CD4-positive, alpha-beta T cell treated with Interleukin-6 for 4 hours (primary cell): ENCODE measurements around the gene CTBP2.

Experiments
- DNase-seq: peaks from one replicate; pipeline ENCODE4 v3.0.0-alpha.2; 2020; ENCODE audit warnings: mixed read lengths

Gene CTBP2

GRCh38 chr10:125124907-125125306 is 35.5 kb downstream of the CTBP2 start:
- no peak for DNase-seq

DNA sequence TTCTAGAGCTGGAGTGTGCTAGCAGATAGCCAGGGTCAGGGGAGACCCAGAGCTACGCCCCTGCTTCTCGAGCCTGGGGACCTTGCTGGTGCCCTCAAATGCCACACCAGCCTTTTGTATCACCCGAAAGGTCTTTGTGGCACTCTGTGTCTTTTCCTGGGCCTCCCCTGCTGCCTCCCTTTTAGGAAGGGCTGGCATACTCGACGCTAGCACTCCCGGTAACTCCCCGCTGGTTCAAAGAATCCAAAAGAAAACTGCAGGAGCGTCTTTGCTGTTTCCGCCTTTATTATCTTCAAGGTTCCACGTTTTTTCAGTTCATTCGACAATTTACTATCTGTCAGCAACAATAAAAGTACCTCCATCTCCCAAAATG is 36.3 kb downstream of the CTBP2 start:
- no peak for DNase-seq

DNA sequence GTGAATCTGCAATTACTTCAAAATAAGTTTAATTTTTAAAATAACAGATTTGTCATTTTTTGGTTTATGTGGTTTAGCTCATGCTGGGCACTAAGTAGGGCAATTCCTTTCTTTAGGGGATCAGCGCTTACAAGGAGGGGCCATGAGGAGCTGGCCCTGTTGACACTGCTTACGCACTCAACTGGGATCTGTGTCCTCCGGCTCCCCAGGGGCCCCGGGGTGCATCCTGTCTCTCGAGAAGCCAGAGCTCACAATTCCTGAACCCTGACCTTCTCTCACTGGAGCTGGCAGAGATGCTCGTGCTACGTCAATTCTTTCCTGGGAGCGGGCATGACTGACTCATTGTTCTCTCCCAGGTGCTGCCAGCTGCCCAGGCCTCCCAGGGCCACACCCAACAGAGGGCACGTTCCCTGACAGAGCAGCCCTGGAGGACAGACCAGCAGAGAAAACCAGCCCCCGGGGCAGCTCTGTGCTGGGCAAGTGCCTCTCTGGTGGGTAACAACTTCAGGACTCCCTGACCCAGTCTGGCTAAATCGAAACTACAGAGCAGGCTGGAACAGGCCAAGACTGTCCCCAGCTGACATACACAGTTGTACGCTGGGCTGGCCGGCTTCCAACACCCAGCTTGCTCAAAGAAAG is 36.8 kb downstream of the CTBP2 start:
- no peak for DNase-seq

DNA sequence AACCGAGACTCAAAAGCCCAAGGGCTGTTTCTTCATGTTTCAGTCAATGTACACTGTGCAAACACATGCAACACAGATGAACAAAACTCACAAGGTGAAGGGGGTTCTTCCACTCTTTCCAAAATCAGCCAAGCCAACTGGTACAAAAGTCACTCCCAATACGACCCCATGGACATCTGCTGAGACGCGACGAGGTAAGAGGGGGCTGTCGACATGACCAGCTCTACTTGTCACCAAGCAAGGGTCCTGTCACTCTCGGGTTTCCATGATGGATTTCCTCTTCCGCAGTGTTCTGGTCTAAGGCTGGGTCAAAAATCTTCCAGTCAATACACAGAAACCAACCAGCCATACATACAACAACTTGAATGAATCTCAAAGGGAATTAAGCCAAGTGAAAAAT is 37.8 kb downstream of the CTBP2 start:
- DNase-seq, result no peak

DNA sequence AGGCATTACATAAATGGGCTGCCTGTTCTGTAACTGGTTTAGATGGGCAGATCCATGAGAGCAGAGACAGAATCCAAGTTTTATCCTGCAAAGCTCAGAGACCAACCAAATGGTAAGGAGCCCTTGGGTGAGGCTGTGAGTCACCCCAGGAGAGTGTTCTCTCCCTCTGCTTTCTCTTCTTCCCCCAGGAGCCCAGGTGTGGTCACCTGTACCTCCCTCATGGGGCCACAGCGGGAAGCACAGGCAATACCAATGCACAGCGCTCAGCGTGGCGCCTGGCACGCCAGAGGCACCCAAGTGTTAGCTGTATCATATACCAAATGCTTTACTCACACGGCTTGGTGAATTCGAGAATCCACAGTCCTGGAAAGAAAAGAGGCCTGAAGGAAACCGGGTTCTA is 39.4 kb downstream of the CTBP2 start:
- DNase-seq, result no peak

GRCh38 chr10:125120053-125120710 is 40.2 kb downstream of the CTBP2 start:
- DNase-seq, result no peak

DNA sequence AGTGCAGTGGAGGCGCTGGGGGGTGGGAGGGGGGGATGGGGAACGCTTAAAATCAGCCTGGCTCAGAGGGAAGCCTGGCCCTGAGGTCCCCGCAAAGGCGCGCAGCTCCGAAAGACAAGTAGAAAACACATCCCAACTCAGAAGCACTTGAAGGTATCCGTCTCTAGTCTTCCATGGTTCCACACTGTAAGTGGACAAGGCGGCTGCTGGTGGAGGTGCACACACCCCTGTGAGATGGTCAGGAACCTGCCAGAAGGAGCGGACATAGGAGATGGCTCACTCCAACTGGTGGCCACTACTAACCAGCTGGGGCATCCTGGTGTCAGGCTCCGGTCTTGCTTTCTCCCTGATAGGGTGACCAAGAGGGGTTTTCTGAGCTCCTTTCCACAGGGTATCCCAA is 41.7 kb downstream of the CTBP2 start:
- no peak for DNase-seq

DNA sequence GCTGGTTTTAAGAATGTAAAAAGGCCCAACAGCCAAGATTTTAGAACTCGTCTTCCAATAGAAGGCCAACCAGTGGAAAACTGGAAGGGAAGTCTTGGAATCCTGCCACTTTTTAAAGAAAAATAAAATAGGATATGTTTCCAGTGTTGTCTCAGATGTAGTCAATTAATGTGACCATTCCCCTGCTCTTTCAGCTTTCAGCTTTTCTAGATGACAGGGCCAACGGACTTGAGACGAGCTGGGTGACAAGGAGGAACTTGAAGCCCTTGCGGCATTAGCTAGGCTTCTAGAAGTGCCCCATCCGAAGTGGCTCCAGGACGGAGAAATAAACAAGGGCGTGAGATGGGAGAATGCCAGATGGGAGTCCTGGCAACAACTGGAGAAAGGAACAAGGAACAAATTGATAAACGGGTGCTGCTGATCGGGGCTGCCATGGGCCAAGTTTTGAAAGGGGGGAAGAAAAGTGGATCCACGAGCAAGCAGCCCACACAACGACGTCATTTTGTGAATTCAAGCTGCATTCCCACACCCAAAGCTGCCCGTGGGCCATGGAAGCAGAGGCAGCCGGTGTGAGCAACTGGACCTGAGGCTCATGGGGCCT is 42.3 kb downstream of the CTBP2 start:
- no peak for DNase-seq

GRCh38 chr10:125116652-125117310 is 43.6 kb downstream of the CTBP2 start:
- no peak for DNase-seq

- DNase-seq, result no peak
These were observed 44.2 kb downstream of the CTBP2 start for GRCh38 chr10:125116041-125116649.

DNA sequence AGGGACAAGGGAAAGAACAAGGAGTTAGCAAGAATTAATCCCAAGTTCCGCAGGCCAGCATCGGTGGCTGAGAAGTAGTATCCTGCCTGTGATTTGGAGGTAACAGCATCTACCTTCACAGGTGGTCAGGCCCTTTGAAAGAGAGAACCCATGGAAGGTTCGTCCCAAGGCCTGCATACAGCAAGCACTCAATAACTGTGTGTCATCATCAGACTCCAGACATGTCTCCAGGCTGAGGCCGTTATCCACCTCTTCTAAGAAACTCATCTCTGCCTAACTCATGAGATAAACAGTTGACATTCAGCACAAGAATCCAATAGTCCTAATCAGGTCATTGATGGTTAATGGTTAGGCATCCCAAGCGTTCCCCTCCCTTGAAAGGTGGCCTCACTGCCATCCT is 45.0 kb downstream of the CTBP2 start:
- no peak for DNase-seq

GRCh38 chr10:125114761-125115391 is 45.5 kb downstream of the CTBP2 start:
- DNase-seq, result no peak

DNA sequence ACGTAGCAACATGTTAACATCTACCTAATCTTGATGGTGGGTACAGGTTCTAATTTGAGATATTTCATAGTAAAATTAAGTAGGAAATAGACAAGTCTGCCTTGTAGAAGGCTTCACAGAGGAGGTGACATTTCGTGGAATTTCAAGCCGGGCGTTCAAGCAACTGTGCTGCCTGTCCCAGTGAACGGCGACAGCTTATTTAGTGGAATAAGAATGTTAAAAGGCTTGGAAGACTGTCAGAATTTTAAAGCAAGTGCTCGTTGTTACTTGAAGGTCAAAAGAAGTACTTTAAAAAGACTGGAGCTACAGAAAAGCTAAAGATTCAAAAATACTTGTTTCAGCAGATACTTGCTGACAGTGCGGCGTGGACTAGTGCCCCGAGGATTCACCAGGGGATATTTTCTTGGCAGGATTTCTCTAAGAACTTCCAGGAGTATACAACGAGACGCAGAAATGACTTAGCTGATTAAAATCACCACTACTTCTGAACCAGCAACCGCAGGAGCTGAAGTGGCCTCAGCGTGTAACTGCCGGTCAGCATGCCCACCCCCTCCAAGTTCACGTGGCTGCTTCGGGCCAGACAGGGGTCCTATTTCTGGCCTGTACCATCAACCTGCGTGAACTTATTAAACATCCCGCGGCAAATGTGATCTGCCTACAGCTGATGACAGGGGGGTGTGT is 46.5 kb downstream of the CTBP2 start:
- DNase-seq, result no peak

- no peak for DNase-seq
These were observed 47.5 kb downstream of the CTBP2 start for GRCh38 chr10:125112697-125113494.

GRCh38 chr10:125111118-125111727 is 49.1 kb downstream of the CTBP2 start:
- no peak for DNase-seq

DNA sequence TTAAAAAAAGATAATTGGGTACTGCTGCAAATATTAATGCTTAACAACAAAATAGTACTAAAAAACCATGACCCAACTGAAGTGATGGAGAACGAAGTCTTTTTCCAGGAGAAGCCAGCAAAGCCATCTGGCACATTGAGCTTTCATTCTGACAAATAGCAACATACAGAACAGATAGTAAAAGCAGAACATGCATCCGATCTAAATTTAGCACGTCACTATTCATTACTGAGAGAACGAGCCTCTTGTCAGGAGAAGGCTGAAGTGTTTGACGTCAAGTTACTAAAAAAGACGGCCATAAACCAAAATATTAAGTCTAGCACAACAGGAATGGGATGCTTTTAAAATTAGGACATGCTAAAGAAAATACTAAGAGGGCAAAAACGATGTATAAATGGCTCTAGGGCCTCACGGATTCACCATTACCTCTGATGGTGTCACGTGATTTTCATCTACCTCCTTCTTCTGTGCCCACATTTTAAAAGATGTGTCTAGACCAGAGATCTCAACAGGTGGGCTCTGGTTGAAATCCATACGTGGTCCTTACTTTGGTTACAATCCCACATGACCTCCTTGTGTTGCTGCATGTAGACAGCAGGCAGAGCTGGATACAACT is 52.3 kb downstream of the CTBP2 start:
- no peak for DNase-seq

- no peak for DNase-seq
These were observed 53.0 kb downstream of the CTBP2 start for GRCh38 chr10:125107166-125107949.

DNA sequence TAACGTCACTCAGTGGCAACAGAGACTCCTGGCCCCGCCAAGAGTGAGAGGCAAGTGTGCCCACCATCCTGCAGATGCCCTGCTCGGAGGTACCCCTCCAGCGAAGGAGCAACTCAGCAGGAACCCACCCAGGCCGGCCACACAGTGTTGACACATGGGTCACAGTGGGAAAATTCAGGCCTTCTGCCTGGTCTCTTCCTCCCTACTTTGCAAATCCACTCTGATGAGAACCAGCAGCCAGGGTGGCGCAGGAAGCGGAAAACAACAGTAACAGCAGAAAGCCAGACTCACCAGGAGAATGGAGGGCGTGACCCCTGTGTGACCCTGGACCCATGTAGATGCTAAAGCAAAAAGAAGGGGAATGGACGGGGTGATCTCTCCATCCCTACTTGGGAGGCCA is 53.8 kb downstream of the CTBP2 start:
- no peak for DNase-seq

DNA sequence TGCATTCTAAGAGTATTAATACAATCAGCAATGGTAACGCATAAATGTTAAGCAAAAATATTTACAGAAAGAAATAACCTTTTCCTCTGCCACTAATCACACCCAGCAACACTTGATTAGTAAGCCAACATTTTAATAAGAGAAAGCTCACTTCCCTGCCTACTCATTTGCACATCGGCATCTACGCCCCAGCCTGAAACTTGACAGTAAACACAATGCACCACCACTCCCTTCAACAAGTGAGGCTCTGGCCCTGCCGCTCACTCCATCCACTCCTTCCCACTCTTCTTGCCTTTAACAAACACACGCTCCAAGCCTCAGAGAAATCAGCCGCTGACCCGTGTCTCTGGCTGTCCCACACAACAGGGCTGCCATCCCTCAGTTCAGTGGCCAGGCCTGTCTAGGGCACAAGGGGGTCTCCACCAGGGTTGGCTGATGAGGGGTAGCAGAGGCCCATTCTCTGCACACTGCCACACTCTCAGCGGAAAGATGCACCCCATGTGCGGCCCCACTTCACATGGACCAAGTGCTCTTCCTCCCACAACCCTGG is 54.6 kb downstream of the CTBP2 start:
- DNase-seq, result no peak

DNA sequence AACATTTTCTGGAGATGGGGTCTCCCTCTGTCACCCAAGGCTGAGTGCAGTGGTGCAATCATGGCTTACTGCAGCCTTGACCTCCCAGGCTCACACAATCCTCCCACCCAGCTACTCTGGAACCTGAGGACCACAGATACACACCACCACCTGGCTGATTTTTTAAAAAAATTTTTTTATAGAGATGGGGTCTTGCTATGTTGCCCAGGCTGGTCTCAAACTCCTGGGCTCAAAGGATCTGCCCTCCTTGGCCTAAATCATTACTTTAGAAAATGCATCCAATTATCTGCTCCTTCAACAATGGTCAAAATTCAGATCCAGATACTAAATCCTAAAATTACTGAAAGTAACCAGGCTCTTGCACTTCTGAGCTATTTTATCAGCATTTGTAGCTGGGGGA is 55.2 kb downstream of the CTBP2 start:
- DNase-seq, result no peak
